GM12874 (cell line): ENCODE measurements around the gene VWA3B.

Experiments used
- TF ChIP-seq, protein P1 (sequence below): IDR thresholded peaks from 2 replicates; pipeline ENCODE4 v1.5.1; 2011; ENCODE audit warnings: low read depth, mild to moderate bottlenecking, control low read depth, low read length, moderate library complexity; ENCODE audit not compliant: insufficient read depth

The VWA3B gene

DNA sequence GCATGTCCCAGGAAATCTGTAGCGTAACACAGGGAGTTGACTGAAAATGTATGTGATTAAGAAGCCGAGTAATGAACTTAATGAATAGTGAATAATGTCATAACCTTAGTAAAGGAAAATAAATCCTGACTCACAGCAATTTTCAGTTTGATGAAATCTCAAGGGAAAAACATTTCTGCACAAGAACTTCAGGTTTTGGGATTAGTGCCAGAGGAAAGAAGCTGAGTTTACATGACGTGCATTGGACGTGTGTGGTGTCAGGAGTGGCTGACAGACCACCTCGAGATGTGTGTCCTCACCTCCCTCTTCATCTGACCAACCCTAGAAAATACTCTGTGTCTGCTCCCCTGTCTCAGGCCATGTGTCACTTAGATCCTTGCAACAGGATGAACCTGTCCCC lies 39.1 kb downstream of the VWA3B start:
- TF ChIP-seq, protein P1, sequence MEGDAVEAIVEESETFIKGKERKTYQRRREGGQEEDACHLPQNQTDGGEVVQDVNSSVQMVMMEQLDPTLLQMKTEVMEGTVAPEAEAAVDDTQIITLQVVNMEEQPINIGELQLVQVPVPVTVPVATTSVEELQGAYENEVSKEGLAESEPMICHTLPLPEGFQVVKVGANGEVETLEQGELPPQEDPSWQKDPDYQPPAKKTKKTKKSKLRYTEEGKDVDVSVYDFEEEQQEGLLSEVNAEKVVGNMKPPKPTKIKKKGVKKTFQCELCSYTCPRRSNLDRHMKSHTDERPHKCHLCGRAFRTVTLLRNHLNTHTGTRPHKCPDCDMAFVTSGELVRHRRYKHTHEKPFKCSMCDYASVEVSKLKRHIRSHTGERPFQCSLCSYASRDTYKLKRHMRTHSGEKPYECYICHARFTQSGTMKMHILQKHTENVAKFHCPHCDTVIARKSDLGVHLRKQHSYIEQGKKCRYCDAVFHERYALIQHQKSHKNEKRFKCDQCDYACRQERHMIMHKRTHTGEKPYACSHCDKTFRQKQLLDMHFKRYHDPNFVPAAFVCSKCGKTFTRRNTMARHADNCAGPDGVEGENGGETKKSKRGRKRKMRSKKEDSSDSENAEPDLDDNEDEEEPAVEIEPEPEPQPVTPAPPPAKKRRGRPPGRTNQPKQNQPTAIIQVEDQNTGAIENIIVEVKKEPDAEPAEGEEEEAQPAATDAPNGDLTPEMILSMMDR: no peak

DNA sequence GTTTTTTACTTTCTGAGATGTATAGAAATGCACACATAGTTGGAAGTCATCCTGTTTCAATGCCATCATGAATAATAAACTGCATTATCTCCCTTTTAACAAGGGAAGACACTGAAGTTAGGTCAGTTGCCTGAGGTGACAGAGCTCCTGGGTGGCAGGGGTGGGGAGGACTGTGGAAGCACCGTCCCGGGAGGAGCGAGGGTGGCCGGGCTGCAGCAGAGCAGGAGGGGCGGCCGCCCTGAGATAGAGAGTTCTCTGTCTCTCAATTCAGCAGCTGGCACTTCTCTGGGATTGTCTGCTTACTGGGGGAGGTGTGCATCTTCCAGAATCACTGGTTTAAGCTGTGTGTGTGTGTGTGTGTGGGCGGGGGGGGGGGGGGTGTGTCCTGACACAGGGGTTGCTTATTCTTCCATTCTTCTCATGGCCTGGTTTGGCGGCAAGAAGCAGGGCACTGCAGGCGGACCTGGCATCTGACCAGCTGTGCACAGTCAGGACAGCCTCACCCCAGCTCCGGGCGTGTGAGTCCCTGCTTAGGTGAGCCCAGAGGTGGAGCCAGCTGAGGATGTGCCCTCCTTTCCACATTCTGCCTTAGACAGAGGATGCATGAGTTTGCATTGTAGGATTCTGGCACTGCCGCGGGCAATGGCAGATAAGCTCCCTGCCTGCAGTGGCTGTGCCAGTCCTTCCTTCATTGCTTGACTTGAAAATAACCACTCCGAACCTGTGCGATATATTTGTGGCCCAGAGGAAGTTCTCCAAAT lies 40.4 kb downstream of the VWA3B start:
- TF ChIP-seq, protein P1: no peak

DNA sequence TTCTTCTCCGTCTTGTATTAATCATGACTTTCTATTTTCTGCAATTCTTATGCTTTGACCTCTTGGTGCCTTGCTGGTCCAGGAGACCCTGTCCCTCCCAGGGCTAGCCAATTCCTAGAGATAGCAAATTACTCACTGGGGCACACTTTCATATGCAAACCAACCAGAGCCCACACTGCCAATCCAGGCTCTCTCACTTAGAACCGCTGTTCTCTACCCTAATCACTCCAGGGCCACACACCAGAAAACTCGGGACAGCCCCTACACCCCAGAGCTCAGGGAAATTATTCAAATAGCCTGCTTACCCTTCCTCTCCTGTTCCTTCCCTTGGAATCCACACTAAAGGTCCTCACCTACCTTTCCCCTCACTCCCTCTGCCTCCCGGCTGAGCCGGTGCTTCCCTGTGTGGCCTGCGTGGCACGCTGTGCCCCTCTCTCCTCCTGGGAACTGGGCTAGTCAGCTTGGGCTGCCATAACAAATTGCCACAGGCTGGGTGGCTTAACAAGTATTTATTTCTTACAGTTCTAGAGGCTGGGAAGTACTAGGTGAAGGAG lies 41.7 kb downstream of the VWA3B start:
- TF ChIP-seq, protein P1: no peak

DNA sequence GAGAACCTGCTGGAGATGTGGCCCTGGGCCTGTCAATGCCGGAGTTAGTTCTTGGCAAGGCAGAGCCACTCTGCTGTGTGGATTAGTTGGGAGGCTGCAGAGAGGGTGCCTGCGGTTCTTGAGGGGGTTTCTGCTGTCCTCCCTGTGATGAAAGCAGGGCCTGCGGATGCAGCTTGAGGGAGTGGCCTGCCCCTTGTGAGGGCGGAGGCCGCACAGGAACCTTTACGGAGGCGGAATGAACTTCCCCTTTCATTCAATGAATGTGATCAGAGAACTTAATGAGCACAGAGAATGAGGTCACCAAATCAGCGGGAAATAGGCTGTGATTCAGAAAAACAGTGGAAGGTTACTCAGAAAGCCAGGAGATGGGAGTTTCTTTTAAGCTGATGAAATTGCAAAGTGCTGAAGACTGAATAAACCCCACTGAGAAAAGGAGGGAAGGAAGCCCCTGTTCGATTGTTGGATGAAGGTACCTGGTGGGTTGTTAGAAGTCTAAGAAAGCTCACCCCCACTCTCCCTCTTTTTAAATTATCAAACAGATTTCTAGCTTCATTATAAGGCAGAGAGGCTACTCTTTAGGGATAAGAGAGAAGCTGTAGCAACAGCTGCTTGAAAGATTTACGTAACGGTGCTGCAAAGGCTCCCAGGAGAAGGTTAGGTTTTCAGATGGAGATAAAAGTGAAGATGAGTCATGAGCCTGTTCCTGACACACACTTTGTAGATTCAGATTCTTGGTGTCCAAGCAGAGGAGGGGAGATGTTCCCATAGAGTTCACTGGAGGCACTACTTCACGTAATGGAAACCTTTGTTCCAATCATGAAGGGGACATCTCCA lies 47.4 kb downstream of the VWA3B start:
- TF ChIP-seq, protein P1: no peak

DNA sequence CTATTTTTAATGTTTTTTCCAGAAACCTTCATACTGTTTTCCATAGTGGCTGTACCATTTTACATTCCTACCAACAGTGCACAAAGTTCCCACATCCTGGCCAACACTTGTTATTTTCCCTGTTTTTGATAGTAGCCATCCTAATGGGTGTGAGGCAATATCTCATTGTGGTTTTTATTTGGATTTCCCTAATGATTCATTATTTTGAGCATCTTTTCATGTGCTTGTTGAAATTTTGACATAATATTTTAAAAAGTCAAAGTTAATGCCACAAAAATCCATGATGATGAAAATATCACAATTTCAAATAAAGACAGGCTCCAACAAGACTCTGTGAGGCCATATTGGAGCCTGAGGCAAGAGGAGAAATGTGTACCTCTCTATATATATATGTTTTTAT lies 50.2 kb downstream of the VWA3B start:
- TF ChIP-seq, protein P1: no peak

DNA sequence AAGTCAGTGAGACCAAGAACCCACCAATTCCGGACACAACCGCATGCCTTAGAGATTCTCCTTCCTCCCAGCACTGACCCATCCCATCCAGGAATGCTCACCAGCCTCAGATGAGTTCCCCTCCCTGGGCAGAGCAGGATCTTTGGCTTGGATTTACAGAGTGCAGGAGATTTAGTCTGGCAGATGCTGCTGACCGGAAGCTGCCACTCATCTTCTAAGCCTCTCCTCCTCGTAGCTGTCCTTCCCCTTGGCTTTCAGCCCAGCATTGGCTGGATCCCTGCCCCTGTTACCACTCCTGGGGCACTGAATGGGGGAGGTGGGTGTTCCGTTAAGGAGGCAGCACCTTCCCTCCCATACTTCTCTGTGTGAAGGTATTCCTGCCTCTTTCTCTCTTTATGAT lies 53.2 kb downstream of the VWA3B start:
- TF ChIP-seq, protein P1: no peak

DNA sequence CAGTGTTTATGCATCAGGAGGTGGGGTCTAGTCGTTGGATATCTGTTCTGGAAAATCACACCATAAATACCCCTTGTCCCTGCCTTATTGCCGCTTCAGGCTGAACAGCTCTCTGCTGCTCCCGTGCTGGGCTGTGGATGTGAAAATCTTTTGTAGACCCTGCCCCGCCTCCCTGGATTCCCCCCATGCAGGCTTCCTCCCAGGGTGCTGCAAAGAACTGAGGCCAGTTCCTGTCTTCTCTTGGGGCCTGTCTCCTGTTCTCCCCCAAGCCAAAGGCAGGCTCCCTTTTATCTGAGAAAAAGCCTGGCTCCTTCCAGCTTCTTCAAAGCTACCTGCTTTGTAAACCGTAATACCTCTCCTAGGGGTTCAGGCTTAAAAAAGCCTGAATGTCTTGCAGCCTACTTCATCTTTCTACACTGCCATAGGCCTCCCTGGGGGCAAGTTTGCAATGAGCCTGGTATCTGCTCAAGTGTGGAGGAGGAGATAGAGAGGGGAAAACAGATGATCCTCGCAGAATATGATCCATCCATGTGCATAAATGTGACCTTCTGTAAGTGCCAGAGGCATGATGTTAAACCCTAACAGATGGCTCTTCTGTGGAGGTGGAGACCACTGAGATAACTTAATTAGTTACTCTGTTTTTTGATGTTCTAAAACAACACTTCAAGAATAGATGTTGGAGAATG lies 55.3 kb downstream of the VWA3B start:
- TF ChIP-seq, protein P1: no peak
